Measurements from ENCODE around the gene EXT2. TPM values are rescaled to one million over a fixed set of nuclear protein-coding genes. Genes with fewer than 3 reads are reported as not detected.

The EXT2 gene
- polyA plus RNA-seq, 1 donor from 2014 or later = 77.5 TPM

DNA sequence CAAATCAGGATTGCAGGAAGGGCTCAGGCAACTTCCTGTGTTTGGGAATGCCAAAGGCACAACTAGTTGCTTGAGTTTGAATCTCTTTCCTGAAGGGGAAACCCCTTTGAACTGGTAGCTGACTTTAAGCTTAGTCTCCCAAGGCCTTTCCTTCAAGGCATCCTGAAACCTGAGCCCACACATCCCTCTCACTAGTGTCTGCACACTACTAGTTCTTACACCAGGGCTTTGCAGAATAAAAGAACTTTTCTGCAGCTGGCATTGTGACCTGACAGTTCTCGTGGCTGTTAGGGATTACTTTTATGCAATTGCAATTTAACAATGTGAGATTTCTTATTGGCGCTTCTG is 95.4 kb downstream of the EXT2 start:
- no peaks in the 10 kb centered on the region for H3K79me2 ChIP-seq (replicated peaks; ENCODE audit: insufficient read depth, low read length)
- no peak overlapping the region for H3K4me2 ChIP-seq (ENCODE audit: low read length)
- H3K27ac ChIP-seq (ENCODE audit: low read length) = no peak overlapping the region
- TF ChIP-seq EP300 (conservative IDR thresholded peaks at IDR 0.05; ENCODE audit: poor library complexity, severe bottlenecking) (no peak), MXI1 (conservative IDR thresholded peaks at IDR 0.05; ENCODE audit: poor library complexity, severe bottlenecking) (no peak), TAF1 (IDR thresholded peaks at IDR 0.05; ENCODE audit: low read depth) (no peak), SMC3 (conservative IDR thresholded peaks at IDR 0.05; ENCODE audit: poor library complexity) (no peak), EZH2 (IDR thresholded peaks at IDR 0.05; ENCODE audit: borderline replicate concordance, insufficient read depth, low read length, poor library complexity, severe bottlenecking) (no peak), RAD21 (conservative IDR thresholded peaks at IDR 0.05) (no peak), POLR2AphosphoS5 (IDR thresholded peaks at IDR 0.05) (no peak)
- TF ChIP-seq, protein P1, sequence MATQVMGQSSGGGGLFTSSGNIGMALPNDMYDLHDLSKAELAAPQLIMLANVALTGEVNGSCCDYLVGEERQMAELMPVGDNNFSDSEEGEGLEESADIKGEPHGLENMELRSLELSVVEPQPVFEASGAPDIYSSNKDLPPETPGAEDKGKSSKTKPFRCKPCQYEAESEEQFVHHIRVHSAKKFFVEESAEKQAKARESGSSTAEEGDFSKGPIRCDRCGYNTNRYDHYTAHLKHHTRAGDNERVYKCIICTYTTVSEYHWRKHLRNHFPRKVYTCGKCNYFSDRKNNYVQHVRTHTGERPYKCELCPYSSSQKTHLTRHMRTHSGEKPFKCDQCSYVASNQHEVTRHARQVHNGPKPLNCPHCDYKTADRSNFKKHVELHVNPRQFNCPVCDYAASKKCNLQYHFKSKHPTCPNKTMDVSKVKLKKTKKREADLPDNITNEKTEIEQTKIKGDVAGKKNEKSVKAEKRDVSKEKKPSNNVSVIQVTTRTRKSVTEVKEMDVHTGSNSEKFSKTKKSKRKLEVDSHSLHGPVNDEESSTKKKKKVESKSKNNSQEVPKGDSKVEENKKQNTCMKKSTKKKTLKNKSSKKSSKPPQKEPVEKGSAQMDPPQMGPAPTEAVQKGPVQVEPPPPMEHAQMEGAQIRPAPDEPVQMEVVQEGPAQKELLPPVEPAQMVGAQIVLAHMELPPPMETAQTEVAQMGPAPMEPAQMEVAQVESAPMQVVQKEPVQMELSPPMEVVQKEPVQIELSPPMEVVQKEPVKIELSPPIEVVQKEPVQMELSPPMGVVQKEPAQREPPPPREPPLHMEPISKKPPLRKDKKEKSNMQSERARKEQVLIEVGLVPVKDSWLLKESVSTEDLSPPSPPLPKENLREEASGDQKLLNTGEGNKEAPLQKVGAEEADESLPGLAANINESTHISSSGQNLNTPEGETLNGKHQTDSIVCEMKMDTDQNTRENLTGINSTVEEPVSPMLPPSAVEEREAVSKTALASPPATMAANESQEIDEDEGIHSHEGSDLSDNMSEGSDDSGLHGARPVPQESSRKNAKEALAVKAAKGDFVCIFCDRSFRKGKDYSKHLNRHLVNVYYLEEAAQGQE (IDR thresholded peaks at IDR 0.05; ENCODE audit: borderline replicate concordance) = no peak
- TF ChIP-seq, protein P2, sequence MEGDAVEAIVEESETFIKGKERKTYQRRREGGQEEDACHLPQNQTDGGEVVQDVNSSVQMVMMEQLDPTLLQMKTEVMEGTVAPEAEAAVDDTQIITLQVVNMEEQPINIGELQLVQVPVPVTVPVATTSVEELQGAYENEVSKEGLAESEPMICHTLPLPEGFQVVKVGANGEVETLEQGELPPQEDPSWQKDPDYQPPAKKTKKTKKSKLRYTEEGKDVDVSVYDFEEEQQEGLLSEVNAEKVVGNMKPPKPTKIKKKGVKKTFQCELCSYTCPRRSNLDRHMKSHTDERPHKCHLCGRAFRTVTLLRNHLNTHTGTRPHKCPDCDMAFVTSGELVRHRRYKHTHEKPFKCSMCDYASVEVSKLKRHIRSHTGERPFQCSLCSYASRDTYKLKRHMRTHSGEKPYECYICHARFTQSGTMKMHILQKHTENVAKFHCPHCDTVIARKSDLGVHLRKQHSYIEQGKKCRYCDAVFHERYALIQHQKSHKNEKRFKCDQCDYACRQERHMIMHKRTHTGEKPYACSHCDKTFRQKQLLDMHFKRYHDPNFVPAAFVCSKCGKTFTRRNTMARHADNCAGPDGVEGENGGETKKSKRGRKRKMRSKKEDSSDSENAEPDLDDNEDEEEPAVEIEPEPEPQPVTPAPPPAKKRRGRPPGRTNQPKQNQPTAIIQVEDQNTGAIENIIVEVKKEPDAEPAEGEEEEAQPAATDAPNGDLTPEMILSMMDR (IDR thresholded peaks at IDR 0.05; ENCODE audit: poor library complexity, severe bottlenecking) = no peak
- H3F3A ChIP-seq (ENCODE audit: insufficient read depth, low read length, poor library complexity, severe bottlenecking) = no peaks in the 10 kb centered on the region
- H3K9ac ChIP-seq (ENCODE audit: low read length) = no peak overlapping the region
- H4K20me1 ChIP-seq (ENCODE audit: insufficient read depth) = no peaks in the 10 kb centered on the region
- peaks cover 14% of the 10 kb centered on the region for H3K9me3 ChIP-seq (ENCODE audit: low read length)
- no peak overlapping the region for H2AFZ ChIP-seq (ENCODE audit: low read depth, low read length)
- peaks cover 12% of the 10 kb centered on the region for H3K36me3 ChIP-seq (ENCODE audit: insufficient read depth, low read length)
- H3K9me2 ChIP-seq (ENCODE audit: insufficient read depth, low read length) = no peaks in the 10 kb centered on the region
- no peaks in the 10 kb centered on the region for H3K27me3 ChIP-seq (ENCODE audit: insufficient read depth, low read depth, low read length)
- H3K4me3 ChIP-seq (ENCODE audit: low read length) = no peak overlapping the region

DNA sequence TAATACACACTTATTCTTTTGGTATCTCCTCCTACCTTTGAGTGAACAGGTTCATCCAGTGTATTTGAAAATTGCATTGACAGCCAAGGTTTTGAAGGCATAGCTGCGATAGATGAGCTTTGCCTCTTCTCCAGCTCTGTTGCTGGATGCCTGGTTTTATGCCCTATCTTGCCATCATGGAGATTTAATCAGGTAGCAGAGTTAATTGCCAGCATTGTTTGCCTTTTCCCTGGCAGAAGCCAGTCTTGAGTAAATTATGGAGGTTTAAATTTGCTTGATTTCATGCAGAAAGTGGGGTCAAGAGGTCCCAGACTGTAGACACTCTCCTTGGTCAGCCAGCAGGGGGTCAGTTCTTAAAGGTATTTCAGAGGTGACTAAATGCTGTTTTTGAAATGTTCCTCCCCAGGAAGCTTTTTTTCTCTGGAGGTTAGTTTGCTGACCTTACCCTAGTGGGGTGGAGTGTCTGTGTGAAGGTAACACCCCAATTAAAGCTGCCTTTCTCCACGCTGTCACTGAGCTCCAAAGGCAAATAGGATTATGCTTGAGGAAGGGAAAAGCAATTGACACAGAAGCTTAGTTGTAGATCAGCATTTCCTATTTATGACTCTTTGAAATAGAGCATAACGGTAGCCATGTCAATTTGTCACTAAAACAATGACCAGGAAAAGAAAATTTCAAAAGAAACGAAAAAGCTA is 96.0 kb downstream of the EXT2 start:
- Histone ChIP-seq H3K9me3 (ENCODE audit: low read length) (peaks cover 14% of the 10 kb centered on the region), H3K4me2 (ENCODE audit: low read length) (no peak overlapping the region), H3K9ac (ENCODE audit: low read length) (no peak overlapping the region), H3K36me3 (ENCODE audit: insufficient read depth, low read length) (peaks cover 12% of the 10 kb centered on the region), H2AFZ (ENCODE audit: low read depth, low read length) (no peak overlapping the region), H3K79me2 (replicated peaks; ENCODE audit: insufficient read depth, low read length) (no peaks in the 10 kb centered on the region), H3F3A (ENCODE audit: insufficient read depth, low read length, poor library complexity, severe bottlenecking) (no peaks in the 10 kb centered on the region), H3K4me3 (ENCODE audit: low read length) (no peak overlapping the region), H3K9me2 (ENCODE audit: insufficient read depth, low read length) (no peaks in the 10 kb centered on the region), H4K20me1 (ENCODE audit: insufficient read depth) (no peaks in the 10 kb centered on the region), H3K27ac (ENCODE audit: low read length) (no peak overlapping the region), H3K27me3 (ENCODE audit: insufficient read depth, low read depth, low read length) (no peaks in the 10 kb centered on the region)
- TF ChIP-seq EZH2 (IDR thresholded peaks at IDR 0.05; ENCODE audit: borderline replicate concordance, insufficient read depth, low read length, poor library complexity, severe bottlenecking) = no peak
- TF ChIP-seq POLR2AphosphoS5 (IDR thresholded peaks at IDR 0.05) = no peak
- TF ChIP-seq, protein P2 (IDR thresholded peaks at IDR 0.05; ENCODE audit: poor library complexity, severe bottlenecking) = no peak
- TF ChIP-seq, protein P1 (IDR thresholded peaks at IDR 0.05; ENCODE audit: borderline replicate concordance) = no peak
- no peak for TF ChIP-seq TAF1 (IDR thresholded peaks at IDR 0.05; ENCODE audit: low read depth)

Data from neural cell (in vitro differentiated cells).